K562 (cell line): ENCODE results near the gene GLB1L2. TPM values are rescaled to one million over a fixed set of nuclear protein-coding genes. Genes with fewer than 3 reads are reported as not detected.

Experiments
- ATAC-seq: fragments of 200-7000 bp; cut with Tn5 transposase; 3 replicates; pipeline ENCODE4 v1.9.1; 2020; ENCODE audit warnings: moderate library complexity
- BruUV-seq: library from RNA; stranded (reverse); fragments of 400-500 nt; replicated peaks from 2 replicates; lab custom pipeline; 2021; lab: Mats Ljungman, UMichigan
- CTCF ChIA-PET: fragments of 300-600 bp; formaldehyde crosslinking; extraction: SDS; loops from one replicate; lab custom pipeline; 2021; ENCODE audit warnings: low intra/inter-chr PET ratio; lab: Yijun Ruan, JAX
- POLR2A ChIA-PET: fragments of 300-600, 350-650 bp; sonication (Branson Sonifier 250); formaldehyde crosslinking; extraction: SDS; loops from one replicate; lab custom pipeline; 2021; ENCODE audit warnings: antibody characterized with exemption, inconsistent platforms; lab: Yijun Ruan, JAX
- DNase-seq, 4 experiments: peaks; one replicate each; pipeline versions ENCODE4 v3.0.0 to v3.0.0-alpha.2; 2011 to 2018; ENCODE audit warnings: low spot score in 3 of 4, mixed read lengths in 3 of 4; ENCODE audit errors: extremely low read depth in 1 of 4
- FAIRE-seq: peaks from 2 replicates; lab custom pipeline; 2011; peaks lifted over from hg19 to GRCh38; lab: Jason Lieb, UNC
- H2AFZ ChIP-seq: 2 replicates; pipeline ENCODE4 v1.6.0; 2011; ENCODE audit warnings: low read depth, low read length, control low read depth, inconsistent platforms
- H3K27ac ChIP-seq: fragments of 200-600 bp; 3 replicates; pipeline ENCODE4 v1.8.0; 2011; ENCODE audit warnings: low read depth, mild to moderate bottlenecking, control low read depth, inconsistent platforms, low read length, moderate library complexity, mixed read lengths; ENCODE audit errors: extremely low read depth
- H3K27me3 ChIP-seq, 2 experiments: fragments of 300-600 bp in 1 of 2; 2 replicates in 1 of 2; 3 replicates in 1 of 2; pipeline versions ENCODE4 v1.6.0 to v1.8.0; 2011; ENCODE audit warnings: inconsistent platforms in 2 of 2, low read length in 2 of 2, mild to moderate bottlenecking in 1 of 2, mixed read lengths in 1 of 2, moderate library complexity in 1 of 2; ENCODE audit not compliant: control insufficient read depth in 2 of 2, insufficient read depth in 2 of 2
- H3K36me3 ChIP-seq: fragments of 300-600 bp; 3 replicates; pipeline ENCODE4 v1.8.0; 2011; ENCODE audit warnings: mild to moderate bottlenecking, low read length, inconsistent platforms; ENCODE audit not compliant: control insufficient read depth, insufficient read depth
- H3K4me1 ChIP-seq, 2 experiments: fragments of 200-600 bp in 1 of 2; replicated peaks in 1 of 2; 2 replicates in 1 of 2; 3 replicates in 1 of 2; pipeline versions ENCODE4 v1.5.1 to v1.8.0; 2011; ENCODE audit warnings: inconsistent platforms in 2 of 2, low read length in 2 of 2, mild to moderate bottlenecking in 1 of 2, mixed read lengths in 1 of 2, moderate library complexity in 1 of 2; ENCODE audit not compliant: control insufficient read depth in 2 of 2, insufficient read depth in 2 of 2
- H3K4me2 ChIP-seq: 2 replicates; pipeline ENCODE4 v1.6.1; 2011; ENCODE audit warnings: low read length, control low read depth, inconsistent platforms, mixed read lengths; ENCODE audit not compliant: insufficient read depth
- H3K4me3 ChIP-seq: fragments of 200-600 bp; sonication (generic), shearing (Covaris generic); 2 replicates; pipeline ENCODE4 v1.5.1; 2016; ENCODE audit warnings: control low read depth, inconsistent platforms
- H3K79me2 ChIP-seq: fragments of 200-600 bp; 3 replicates; pipeline ENCODE4 v1.8.0; 2011; ENCODE audit warnings: low read length, inconsistent platforms; ENCODE audit not compliant: control insufficient read depth, insufficient read depth
- H3K9ac ChIP-seq, 2 experiments: 2 replicates each; pipeline versions ENCODE4 v1.6.0 to v1.6.1; 2011; ENCODE audit warnings: low read depth in 2 of 2, low read length in 2 of 2, control low read depth in 1 of 2, inconsistent platforms in 1 of 2, mild to moderate bottlenecking in 1 of 2, mixed read lengths in 1 of 2; ENCODE audit not compliant: insufficient read depth in 1 of 2
- H3K9me1 ChIP-seq: one replicate; pipeline ENCODE4 v1.6.0; 2011; ENCODE audit warnings: inconsistent platforms, mild to moderate bottlenecking, low read length, moderate library complexity; ENCODE audit not compliant: control insufficient read depth, insufficient read depth
- H3K9me3 ChIP-seq: replicated peaks from 2 replicates; pipeline ENCODE4 v1.5.1; 2011; ENCODE audit warnings: low read depth, low read length, inconsistent platforms; ENCODE audit not compliant: control insufficient read depth, insufficient read depth
- H4K20me1 ChIP-seq: replicated peaks from 2 replicates; pipeline ENCODE4 v1.6.1; 2011; ENCODE audit warnings: low read length, inconsistent platforms, mixed read lengths; ENCODE audit not compliant: control insufficient read depth, insufficient read depth
- BACH1 ChIP-seq: fragments of 200-800 bp; sonication (Bioruptor generic); IDR thresholded peaks from 2 replicates; pipeline ENCODE4 v1.6.1; 2016; ENCODE audit warnings: missing genetic modification characterization, missing compliant biosample characterization
- CCAR2 ChIP-seq: fragments of 200-400 bp; formaldehyde crosslinking; IDR thresholded peaks from 2 replicates; pipeline ENCODE4 v1.6.1; 2017; ENCODE audit warnings: mild to moderate bottlenecking, low read depth, low read length
- CREB1 ChIP-seq, 2 experiments: sonication (generic) in 1 of 2; formaldehyde crosslinking in 1 of 2; IDR thresholded peaks; 2 replicates each; pipeline versions ENCODE4 v1.6.1 to v1.8.0; 2012 to 2022; ENCODE audit warnings: inconsistent platforms in 1 of 2, mild to moderate bottlenecking in 1 of 2, missing genetic modification reagents in 1 of 2, moderate library complexity in 1 of 2
- MECOM ChIP-seq: fragments of 250-450 bp; sonication (Bioruptor Pico); IDR thresholded peaks from 2 replicates; pipeline ENCODE4 v1.8.0; 2022; ENCODE audit warnings: inconsistent platforms
- NCOA4 ChIP-seq: fragments of 450-650 bp; IDR thresholded peaks from 2 replicates; pipeline ENCODE4 v1.6.1; 2018; ENCODE audit warnings: mild to moderate bottlenecking; ENCODE audit not compliant: partially characterized antibody
- NR0B1 ChIP-seq: fragments of 450-650 bp; IDR thresholded peaks from one replicate; pipeline ENCODE4 v1.6.1; 2018; ENCODE audit warnings: mild to moderate bottlenecking, moderate library complexity; ENCODE audit not compliant: partially characterized antibody
- PPARD ChIP-seq: fragments of 250-450 bp; sonication (Bioruptor Pico); IDR thresholded peaks from 2 replicates; pipeline ENCODE4 v1.8.0; 2022; ENCODE audit warnings: inconsistent platforms, mild to moderate bottlenecking, moderate library complexity
- SIN3B ChIP-seq: fragments of 450-650 bp; IDR thresholded peaks from 2 replicates; pipeline ENCODE4 v1.6.1; 2017; ENCODE audit warnings: low read depth, mild to moderate bottlenecking, moderate library complexity
- SMC3 ChIP-seq: conservative IDR thresholded peaks from 2 replicates; pipeline ENCODE4 v1.6.1; 2011; ENCODE audit warnings: low read depth, low read length, improper control_type of control experiment; ENCODE audit not compliant: insufficient read depth
- SREBF1 ChIP-seq: fragments of 150-350 bp; IDR thresholded peaks from 2 replicates; pipeline ENCODE4 v1.6.1; 2014; ENCODE audit warnings: antibody characterized with exemption, low read depth, low read length, borderline replicate concordance
- TOE1 ChIP-seq, 2 experiments: fragments of 450-650 bp in 1 of 2; sonication (generic) in 1 of 2; formaldehyde crosslinking in 1 of 2; IDR thresholded peaks; 2 replicates each; pipeline versions ENCODE4 v1.7.1 to v1.8.0; 2016 to 2022; ENCODE audit warnings: borderline replicate concordance in 2 of 2, mild to moderate bottlenecking in 2 of 2, antibody characterized with exemption in 1 of 2, inconsistent platforms in 1 of 2, low read depth in 1 of 2, missing genetic modification reagents in 1 of 2, moderate library complexity in 1 of 2
- ZC3H8 ChIP-seq: fragments of 450-650 bp; IDR thresholded peaks from 2 replicates; pipeline ENCODE4 v1.6.1; 2017
- ZNF134 ChIP-seq: fragments of 250-450 bp; sonication (Bioruptor Pico); conservative IDR thresholded peaks from 2 replicates; pipeline ENCODE4 v1.4.0; 2020
- ZNF384 ChIP-seq: IDR thresholded peaks from 2 replicates; pipeline ENCODE4 v1.6.1; 2012; ENCODE audit warnings: low read depth, low read length, improper control_type of control experiment
- ZNF57 ChIP-seq: fragments of 450-650 bp; formaldehyde crosslinking; IDR thresholded peaks from 2 replicates; pipeline ENCODE4 v1.4.0; 2020; ENCODE audit warnings: mild to moderate bottlenecking, moderate library complexity
- WGBS: fragments of 100-300 bp; shearing (Covaris generic); methylation state at CpG from one replicate; pipeline ENCODE4 v1.1.6; 2016; ENCODE audit warnings: low coverage, mixed read lengths; ENCODE audit not compliant: insufficient coverage; ENCODE audit errors: missing lambda C conversion rate; 5-methylcytosine and 5-hydroxymethylcytosine counted together
- in situ Hi-C: fragments of 300-500 bp; cut with MboI; formaldehyde crosslinking; loops from 4 replicates; pipeline ENCODE4 v1.15.0; 2018; ENCODE audit warnings: inconsistent platforms, mixed read lengths
- intact Hi-C: fragments of 100-400 bp; cut with micrococcal nuclease; formaldehyde crosslinking; loops from 2 replicates; pipeline ENCODE4 v1.14.2; 2022
- polyA plus RNA-seq, 8 experiments: library from polyadenylated mRNA; depleted of rRNA in 4 of 8; stranded (reverse) in 5 of 8; unstranded in 3 of 8; fragments of >200 nt; fragmentation: Nextera tagmentation in 2 of 8; fragmentation: Illumina TruSeq in 1 of 8; extraction: Ambion mirVana in 2 of 8; extraction: Trizol in 1 of 8; gene quantifications; 2 replicates each; pipeline versions ENCODE4 v1.2.1 to v1.2.3, GENCODE V29; 2011 to 2014; ENCODE audit warnings: inconsistent platforms in 1 of 8, missing spikeins in 1 of 8
- total RNA-seq, 7 experiments: library from RNA; depleted of rRNA in 6 of 7; stranded (reverse); fragments of >200 nt in 6 of 7; fragmentation: Illumina TruSeq in 2 of 7; extraction: Trizol in 2 of 7; gene quantifications; 2 replicates each; pipeline versions ENCODE4 v1.2.1 to v1.2.3, GENCODE V29; 2011 to 2021; ENCODE audit warnings: low replicate concordance in 1 of 7
- TF ChIP-seq, protein P1 (sequence below): fragments of 250-450 bp; sonication (Bioruptor Pico); IDR thresholded peaks from 2 replicates; pipeline ENCODE4 v1.5.0; 2021
- TF ChIP-seq, protein P2 (sequence below): fragments of 250-450 bp; sonication (Bioruptor Pico); IDR thresholded peaks from 2 replicates; pipeline ENCODE4 v1.8.0; 2022; ENCODE audit warnings: moderate library complexity, mild to moderate bottlenecking, inconsistent platforms

GLB1L2 gene
- total and polyA plus RNA-seq, 9 of the 15 experiments (the other 6 are each of a cell fraction or from before 2014, with no cell fraction given): 0.84 to 21.4 (median 13.8) TPM

DNA sequence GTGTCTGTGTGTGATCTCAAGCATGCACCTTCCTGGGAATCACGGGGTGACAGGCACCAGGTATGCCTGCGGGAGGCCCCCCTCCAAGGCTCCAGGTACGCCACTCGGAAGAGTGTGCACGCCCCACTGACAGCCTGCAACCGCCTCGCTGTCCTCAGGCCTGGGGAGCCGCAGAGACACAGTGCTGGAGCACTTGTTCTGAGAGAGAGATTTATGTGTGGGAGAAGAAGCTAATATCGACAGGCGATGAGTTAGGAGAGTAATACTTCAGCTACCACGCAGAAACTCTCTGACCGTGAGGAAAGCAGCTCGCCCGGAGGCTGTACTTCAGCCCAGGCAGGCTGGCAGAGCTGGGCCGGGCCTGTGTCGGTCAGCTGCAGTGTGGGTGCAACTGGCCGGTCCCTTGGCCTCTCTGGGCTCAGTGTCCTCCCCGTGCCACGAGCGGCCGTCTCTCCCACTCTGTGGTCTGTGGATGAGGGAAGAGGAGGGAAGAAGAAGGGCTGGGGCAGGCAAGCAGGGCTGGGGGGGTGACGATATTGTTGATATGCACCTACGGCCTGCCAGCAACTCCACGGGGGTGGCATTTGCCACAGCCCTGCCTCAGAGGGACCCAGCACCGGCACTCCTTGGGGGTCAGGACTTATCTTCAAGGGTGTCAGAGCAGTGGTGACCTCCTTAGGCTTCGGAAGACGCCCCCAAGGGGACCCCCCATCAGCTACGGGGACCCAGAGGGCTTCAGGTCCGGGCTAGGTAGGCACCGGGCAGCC is 73.0 kb downstream of the GLB1L2 start (continued):
- TF ChIP-seq CCAR2 (no peak), CREB1 (IDR thresholded peaks at IDR 0.05) (no peak), CREB1 (CRISPR knock-in tag; IDR thresholded peaks at IDR 0.05) (no peak), MECOM (no peak), SMC3 (no peak)
- TF ChIP-seq, protein P1, sequence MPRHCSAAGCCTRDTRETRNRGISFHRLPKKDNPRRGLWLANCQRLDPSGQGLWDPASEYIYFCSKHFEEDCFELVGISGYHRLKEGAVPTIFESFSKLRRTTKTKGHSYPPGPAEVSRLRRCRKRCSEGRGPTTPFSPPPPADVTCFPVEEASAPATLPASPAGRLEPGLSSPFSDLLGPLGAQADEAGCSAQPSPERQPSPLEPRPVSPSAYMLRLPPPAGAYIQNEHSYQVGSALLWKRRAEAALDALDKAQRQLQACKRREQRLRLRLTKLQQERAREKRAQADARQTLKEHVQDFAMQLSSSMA: no peak

DNA sequence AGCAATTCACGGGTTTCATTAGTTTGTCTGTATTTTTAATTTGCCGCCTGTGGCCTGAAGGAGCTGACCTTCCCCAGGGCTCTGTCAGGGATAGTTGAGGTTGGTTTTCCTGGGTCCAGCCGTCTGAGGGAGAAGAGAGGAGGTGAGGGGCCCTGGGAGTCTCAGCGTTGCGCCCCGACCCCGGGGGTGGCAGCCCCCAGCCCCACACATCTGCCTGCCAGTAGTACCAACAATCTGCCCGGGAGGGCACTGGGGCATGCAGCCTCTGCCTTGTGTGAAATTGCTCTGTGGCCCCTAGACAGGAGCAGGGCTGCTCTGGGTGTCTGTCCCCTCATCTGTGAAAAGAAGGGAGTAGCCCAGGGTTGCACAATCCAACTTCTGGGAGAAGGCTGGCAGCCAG is 73.6 kb downstream of the GLB1L2 start:
- no peak overlapping the region for H3K4me2 ChIP-seq
- in situ Hi-C loops: no loop called here
- H3K4me1 ChIP-seq: no peaks in the 10 kb centered on the region
- FAIRE-seq (no peak), ATAC-seq (no peak), DNase-seq (no peak)
- intact Hi-C loops: no loop called here
- WGBS: 2% methylated on average over 7 of the region's 8 CpGs
- H3K4me3 ChIP-seq: no peak overlapping the region
- H3K27me3 ChIP-seq: peaks cover 8 to 41% of the 10 kb centered on the region in 2 experiments; a peak in 4 of 5 replicates
- H3K79me2 ChIP-seq: no peaks in the 10 kb centered on the region
- POLR2A ChIA-PET: no interaction called here
- no peaks in the 10 kb centered on the region for H3K36me3 ChIP-seq
- BruUV-seq: no TSS peak
- CTCF ChIA-PET: no interaction called here
- no peaks in the 10 kb centered on the region for H4K20me1 ChIP-seq
- no peaks in the 10 kb centered on the region for H3K9me1 ChIP-seq
- H3K27ac ChIP-seq: no peak overlapping the region
- H3K9ac ChIP-seq: no peak overlapping the region; a peak in 1 of 4 replicates
- H2AFZ ChIP-seq: no peak overlapping the region
- H3K9me3 ChIP-seq: no peaks in the 10 kb centered on the region
- TF ChIP-seq PPARD (CRISPR knock-in tag): no peak
- no peak for TF ChIP-seq BACH1 (tag)
- no peak for TF ChIP-seq ZNF134 (CRISPR knock-in tag)
- TF ChIP-seq ZNF57 (CRISPR knock-in tag): no peak
- no peak for TF ChIP-seq ZC3H8
- no peak for TF ChIP-seq SREBF1
- no peak for TF ChIP-seq NR0B1
- TF ChIP-seq, protein P2, sequence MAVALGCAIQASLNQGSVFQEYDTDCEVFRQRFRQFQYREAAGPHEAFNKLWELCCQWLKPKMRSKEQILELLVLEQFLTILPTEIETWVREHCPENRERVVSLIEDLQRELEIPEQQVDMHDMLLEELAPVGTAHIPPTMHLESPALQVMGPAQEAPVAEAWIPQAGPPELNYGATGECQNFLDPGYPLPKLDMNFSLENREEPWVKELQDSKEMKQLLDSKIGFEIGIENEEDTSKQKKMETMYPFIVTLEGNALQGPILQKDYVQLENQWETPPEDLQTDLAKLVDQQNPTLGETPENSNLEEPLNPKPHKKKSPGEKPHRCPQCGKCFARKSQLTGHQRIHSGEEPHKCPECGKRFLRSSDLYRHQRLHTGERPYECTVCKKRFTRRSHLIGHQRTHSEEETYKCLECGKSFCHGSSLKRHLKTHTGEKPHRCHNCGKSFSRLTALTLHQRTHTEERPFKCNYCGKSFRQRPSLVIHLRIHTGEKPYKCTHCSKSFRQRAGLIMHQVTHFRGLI (CRISPR knock-in tag): no peak
- no peak for TF ChIP-seq TOE1 (IDR thresholded peaks at IDR 0.05; ENCODE audit: borderline replicate concordance)
- TF ChIP-seq TOE1 (CRISPR knock-in tag; IDR thresholded peaks at IDR 0.05; ENCODE audit: borderline replicate concordance, low read depth): no peak
- no peak for TF ChIP-seq SIN3B
- TF ChIP-seq NCOA4: no peak
- TF ChIP-seq ZNF384: no peak
